Measurements from ENCODE around the gene LSMEM2. TPM values are rescaled to one million over a fixed set of nuclear protein-coding genes. Genes with fewer than 3 reads are reported as not detected.

The LSMEM2 gene
- polyA plus RNA-seq, 1 donor (not counting 4 experiments of a cell fraction or from before 2014, with no cell fraction given) = not detected

DNA sequence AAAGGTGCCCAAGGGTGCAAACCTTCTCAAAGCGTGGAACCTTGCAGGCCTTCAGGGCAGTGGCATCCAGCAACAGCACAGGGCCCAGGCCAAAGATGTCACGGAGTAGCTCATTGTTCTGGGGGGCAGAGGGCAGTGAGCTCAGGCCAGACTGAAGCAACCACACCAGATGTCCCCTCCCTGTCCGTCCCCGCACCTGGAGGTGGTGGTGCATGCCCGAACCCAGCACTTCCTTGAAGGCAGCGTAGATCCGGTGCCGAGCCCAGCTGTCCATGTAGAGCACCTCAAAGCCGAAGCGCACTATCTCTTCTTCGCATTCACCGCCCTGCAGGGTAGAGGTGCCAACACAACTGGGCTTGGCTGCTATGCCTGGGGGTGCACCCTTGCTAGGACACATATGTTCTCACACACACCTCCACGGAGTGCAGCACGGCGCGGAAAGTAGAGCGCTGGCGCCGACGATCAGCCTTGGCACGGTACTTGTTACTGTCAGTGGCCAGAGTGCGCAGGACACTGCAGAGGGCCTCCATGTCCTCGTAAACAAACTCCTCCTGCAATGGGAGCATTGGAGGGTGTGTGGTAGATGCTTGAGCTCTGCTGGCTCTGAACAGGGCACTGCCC is 9.6 kb downstream of the LSMEM2 start:
- FAIRE-seq (no peak), DNase-seq (ENCODE audit: low read depth, low spot score) (no peak)

DNA sequence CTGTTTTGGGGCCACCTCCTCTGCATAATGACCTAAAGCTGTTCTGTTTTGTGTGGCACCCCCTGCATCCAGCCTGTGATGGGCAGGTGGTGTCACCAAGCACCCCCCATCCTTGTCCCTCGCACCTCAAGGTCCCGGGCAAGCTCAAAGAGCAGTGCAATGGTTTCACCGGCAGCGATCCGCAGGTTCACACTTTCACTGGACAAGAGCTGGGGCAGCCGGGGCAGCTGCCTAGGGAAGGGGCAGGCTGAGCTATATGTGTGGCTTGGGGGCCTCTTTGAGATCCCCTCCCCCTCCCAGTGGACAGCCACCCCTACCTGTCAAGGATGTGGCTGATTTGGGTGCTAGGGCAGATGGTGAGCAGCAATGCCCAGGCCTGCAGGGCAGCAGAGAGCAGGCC is 10.2 kb downstream of the LSMEM2 start:
- Histone ChIP-seq H2AFZ (ENCODE audit: control insufficient read depth, low read length) (no peak overlapping the region), H3K36me3 (ENCODE audit: control insufficient read depth in 2 of 2, extremely low read depth in 1 of 2, insufficient read depth in 2 of 2, low read length in 2 of 2) (peaks cover 42% of the 10 kb centered on the region in 2 experiments), H3K4me3 (ENCODE audit: control insufficient read depth in 2 of 3, extremely low read depth in 1 of 3, insufficient read depth in 2 of 3, low read depth in 1 of 3, low read length in 3 of 3) (no peak overlapping the region), H3K9me3 (ENCODE audit: control insufficient read depth, low read depth, low read length) (no peaks in the 10 kb centered on the region), H3K4me2 (ENCODE audit: control insufficient read depth, extremely low read depth, insufficient read depth, low read depth, low read length) (no peak overlapping the region), H3K27ac (ENCODE audit: control insufficient read depth, insufficient read depth, low read length) (no peak overlapping the region), H3K9ac (ENCODE audit: control insufficient read depth, extremely low read depth, insufficient read depth, low read length) (no peak overlapping the region), H3K4me1 (ENCODE audit: control insufficient read depth, extremely low read depth, insufficient read depth, low read length) (peaks cover 12% of the 10 kb centered on the region), H3K27me3 (ENCODE audit: control insufficient read depth, extremely low read depth, insufficient read depth, low read length) (no peaks in the 10 kb centered on the region), H4K20me1 (ENCODE audit: control insufficient read depth, extremely low read depth, insufficient read depth, low read length) (no peaks in the 10 kb centered on the region), H3K9me1 (ENCODE audit: control insufficient read depth, extremely low read depth, insufficient read depth, low read length) (no peaks in the 10 kb centered on the region), H3K79me2 (ENCODE audit: control insufficient read depth, insufficient read depth, low read length) (peaks cover 29% of the 10 kb centered on the region)
- dilution Hi-C loops (cut with MboI; ENCODE audit: extremely low pct_ligation_motif_present, low sequenced_read_pairs) = no loop called here
- TF ChIP-seq EZH2 (IDR thresholded peaks at IDR 0.05; ENCODE audit: low read length) = no peak
- TF ChIP-seq, protein P1, sequence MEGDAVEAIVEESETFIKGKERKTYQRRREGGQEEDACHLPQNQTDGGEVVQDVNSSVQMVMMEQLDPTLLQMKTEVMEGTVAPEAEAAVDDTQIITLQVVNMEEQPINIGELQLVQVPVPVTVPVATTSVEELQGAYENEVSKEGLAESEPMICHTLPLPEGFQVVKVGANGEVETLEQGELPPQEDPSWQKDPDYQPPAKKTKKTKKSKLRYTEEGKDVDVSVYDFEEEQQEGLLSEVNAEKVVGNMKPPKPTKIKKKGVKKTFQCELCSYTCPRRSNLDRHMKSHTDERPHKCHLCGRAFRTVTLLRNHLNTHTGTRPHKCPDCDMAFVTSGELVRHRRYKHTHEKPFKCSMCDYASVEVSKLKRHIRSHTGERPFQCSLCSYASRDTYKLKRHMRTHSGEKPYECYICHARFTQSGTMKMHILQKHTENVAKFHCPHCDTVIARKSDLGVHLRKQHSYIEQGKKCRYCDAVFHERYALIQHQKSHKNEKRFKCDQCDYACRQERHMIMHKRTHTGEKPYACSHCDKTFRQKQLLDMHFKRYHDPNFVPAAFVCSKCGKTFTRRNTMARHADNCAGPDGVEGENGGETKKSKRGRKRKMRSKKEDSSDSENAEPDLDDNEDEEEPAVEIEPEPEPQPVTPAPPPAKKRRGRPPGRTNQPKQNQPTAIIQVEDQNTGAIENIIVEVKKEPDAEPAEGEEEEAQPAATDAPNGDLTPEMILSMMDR (optimal IDR thresholded peaks at IDR 0.05 in 1 of 3, IDR thresholded peaks at IDR 0.05 in 1 of 3, conservative IDR thresholded peaks at IDR 0.05 in 1 of 3; ENCODE audit: extremely low read depth in 1 of 3, insufficient read depth in 2 of 3, low read length in 3 of 3) = no peak
- FAIRE-seq (no peak), DNase-seq (ENCODE audit: low read depth, low spot score) (no peak)

More for the DNA sequence above, 9.6 kb downstream of the LSMEM2 start:
- Histone ChIP-seq H3K79me2 (ENCODE audit: control insufficient read depth, insufficient read depth, low read length) (peaks cover 29% of the 10 kb centered on the region), H3K4me3 (ENCODE audit: control insufficient read depth in 2 of 3, extremely low read depth in 1 of 3, insufficient read depth in 2 of 3, low read depth in 1 of 3, low read length in 3 of 3) (no peak overlapping the region), H3K4me2 (ENCODE audit: control insufficient read depth, extremely low read depth, insufficient read depth, low read depth, low read length) (no peak overlapping the region), H3K27ac (ENCODE audit: control insufficient read depth, insufficient read depth, low read length) (no peak overlapping the region), H3K9me1 (ENCODE audit: control insufficient read depth, extremely low read depth, insufficient read depth, low read length) (no peaks in the 10 kb centered on the region), H2AFZ (ENCODE audit: control insufficient read depth, low read length) (no peak overlapping the region), H4K20me1 (ENCODE audit: control insufficient read depth, extremely low read depth, insufficient read depth, low read length) (no peaks in the 10 kb centered on the region), H3K4me1 (ENCODE audit: control insufficient read depth, extremely low read depth, insufficient read depth, low read length) (peaks cover 12% of the 10 kb centered on the region), H3K36me3 (ENCODE audit: control insufficient read depth in 2 of 2, extremely low read depth in 1 of 2, insufficient read depth in 2 of 2, low read length in 2 of 2) (peaks cover 42% of the 10 kb centered on the region in 2 experiments), H3K27me3 (ENCODE audit: control insufficient read depth, extremely low read depth, insufficient read depth, low read length) (no peaks in the 10 kb centered on the region), H3K9ac (ENCODE audit: control insufficient read depth, extremely low read depth, insufficient read depth, low read length) (no peak overlapping the region), H3K9me3 (ENCODE audit: control insufficient read depth, low read depth, low read length) (no peaks in the 10 kb centered on the region)
- dilution Hi-C loops (cut with MboI; ENCODE audit: extremely low pct_ligation_motif_present, low sequenced_read_pairs) = no loop called here
- TF ChIP-seq, protein P1 (optimal IDR thresholded peaks at IDR 0.05 in 1 of 3, IDR thresholded peaks at IDR 0.05 in 1 of 3, conservative IDR thresholded peaks at IDR 0.05 in 1 of 3; ENCODE audit: extremely low read depth in 1 of 3, insufficient read depth in 2 of 3, low read length in 3 of 3) = no peak
- TF ChIP-seq EZH2 (IDR thresholded peaks at IDR 0.05; ENCODE audit: low read length) = no peak

Measured in keratinocyte (primary cell).